ENCODE data around the gene ZKSCAN2.

Gene ZKSCAN2

DNA sequence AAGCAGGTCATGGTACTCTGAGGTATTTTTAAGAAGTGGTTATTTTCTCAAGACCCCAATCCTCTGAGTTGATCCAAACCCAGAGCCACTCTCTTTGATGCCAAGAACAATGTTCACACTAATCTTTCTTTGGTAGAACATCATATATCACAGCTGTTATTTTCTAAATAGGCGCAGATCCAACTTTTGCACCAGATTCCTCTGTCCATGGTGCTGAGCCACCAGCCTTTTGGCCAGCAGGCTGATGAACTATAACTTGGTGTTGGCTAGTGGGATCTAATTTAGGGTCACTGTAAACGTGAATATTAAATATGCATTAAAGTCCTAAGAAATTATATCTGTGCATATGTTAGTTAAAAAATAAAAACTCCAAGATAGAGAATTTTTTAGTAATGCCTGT is 7.0 kb upstream of the ZKSCAN2 start:
- no peak overlapping the region for H3K27ac ChIP-seq
- H3K36me3 ChIP-seq (replicated peaks), result no peaks in the 10 kb centered on the region
- in situ Hi-C loops (cut with HindIII; ENCODE audit: low pct_ligation_motif_present, low sequenced_read_pairs), result no loop called here
- H3K4me3 ChIP-seq (ENCODE audit: low read depth, low read length), result no peak overlapping the region
- peak; percentile 14 for DNase-seq
- no peaks in the 10 kb centered on the region for H3K27me3 ChIP-seq (replicated peaks)
- TF ChIP-seq, protein P1, sequence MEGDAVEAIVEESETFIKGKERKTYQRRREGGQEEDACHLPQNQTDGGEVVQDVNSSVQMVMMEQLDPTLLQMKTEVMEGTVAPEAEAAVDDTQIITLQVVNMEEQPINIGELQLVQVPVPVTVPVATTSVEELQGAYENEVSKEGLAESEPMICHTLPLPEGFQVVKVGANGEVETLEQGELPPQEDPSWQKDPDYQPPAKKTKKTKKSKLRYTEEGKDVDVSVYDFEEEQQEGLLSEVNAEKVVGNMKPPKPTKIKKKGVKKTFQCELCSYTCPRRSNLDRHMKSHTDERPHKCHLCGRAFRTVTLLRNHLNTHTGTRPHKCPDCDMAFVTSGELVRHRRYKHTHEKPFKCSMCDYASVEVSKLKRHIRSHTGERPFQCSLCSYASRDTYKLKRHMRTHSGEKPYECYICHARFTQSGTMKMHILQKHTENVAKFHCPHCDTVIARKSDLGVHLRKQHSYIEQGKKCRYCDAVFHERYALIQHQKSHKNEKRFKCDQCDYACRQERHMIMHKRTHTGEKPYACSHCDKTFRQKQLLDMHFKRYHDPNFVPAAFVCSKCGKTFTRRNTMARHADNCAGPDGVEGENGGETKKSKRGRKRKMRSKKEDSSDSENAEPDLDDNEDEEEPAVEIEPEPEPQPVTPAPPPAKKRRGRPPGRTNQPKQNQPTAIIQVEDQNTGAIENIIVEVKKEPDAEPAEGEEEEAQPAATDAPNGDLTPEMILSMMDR (IDR thresholded peaks at IDR 0.05; ENCODE audit: low read depth, low read length, missing control alignments), result no peak

DNA sequence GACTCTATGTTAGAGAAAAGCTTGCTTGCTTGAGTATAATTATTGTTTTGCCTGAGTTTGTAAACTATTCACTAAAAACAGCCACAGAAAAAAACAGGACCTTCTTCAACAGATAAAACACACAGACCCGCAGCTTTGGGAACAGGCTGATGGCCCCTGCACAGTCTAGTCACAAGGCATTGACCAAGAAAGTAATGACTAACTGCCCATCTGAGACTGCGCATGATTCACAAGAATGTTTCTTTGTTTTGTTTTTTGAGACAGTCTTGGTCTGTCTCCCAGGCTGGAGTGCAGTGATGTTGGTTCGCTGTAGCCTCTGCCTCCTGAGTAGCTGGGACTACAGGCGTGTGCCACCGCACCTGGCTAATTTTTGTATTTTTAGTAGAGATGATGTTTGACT is 2.8 kb upstream of the ZKSCAN2 start:
- peak; percentile 12 for DNase-seq
- Histone ChIP-seq H3K36me3 (replicated peaks) (no peaks in the 10 kb centered on the region), H3K27me3 (replicated peaks) (no peaks in the 10 kb centered on the region), H3K27ac (no peak overlapping the region), H3K4me3 (ENCODE audit: low read depth, low read length) (no peak overlapping the region)
- TF ChIP-seq, protein P1 (IDR thresholded peaks at IDR 0.05; ENCODE audit: low read depth, low read length, missing control alignments), result no peak
- in situ Hi-C loops (cut with HindIII; ENCODE audit: low pct_ligation_motif_present, low sequenced_read_pairs), result no loop called here

DNA sequence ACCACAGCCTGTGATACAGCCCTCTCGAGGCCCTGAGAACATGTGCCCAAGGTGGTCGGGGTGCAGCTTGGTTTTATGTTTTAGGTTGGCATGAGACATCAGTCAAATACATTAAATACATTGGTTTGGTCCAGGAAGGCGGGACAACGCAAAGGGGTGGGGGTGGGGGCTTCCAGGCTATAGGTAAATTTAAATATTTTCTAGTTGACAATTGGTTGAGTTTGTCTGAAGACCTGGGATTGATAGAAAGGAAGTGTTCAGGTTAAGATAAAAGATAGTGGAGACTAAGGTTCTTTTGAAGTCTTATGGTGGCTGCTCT is 1.2 kb upstream of the ZKSCAN2 start:
- in situ Hi-C loops (cut with HindIII; ENCODE audit: low pct_ligation_motif_present, low sequenced_read_pairs), result no loop called here
- H3K27ac ChIP-seq, result no peak overlapping the region
- H3K4me3 ChIP-seq (ENCODE audit: low read depth, low read length), result peak overlapping the region; percentile 77
- no peak for DNase-seq
- H3K27me3 ChIP-seq (replicated peaks), result no peaks in the 10 kb centered on the region
- TF ChIP-seq, protein P1 (IDR thresholded peaks at IDR 0.05; ENCODE audit: low read depth, low read length, missing control alignments), result no peak
- peaks cover 6% of the 10 kb centered on the region for H3K36me3 ChIP-seq (replicated peaks)

DNA sequence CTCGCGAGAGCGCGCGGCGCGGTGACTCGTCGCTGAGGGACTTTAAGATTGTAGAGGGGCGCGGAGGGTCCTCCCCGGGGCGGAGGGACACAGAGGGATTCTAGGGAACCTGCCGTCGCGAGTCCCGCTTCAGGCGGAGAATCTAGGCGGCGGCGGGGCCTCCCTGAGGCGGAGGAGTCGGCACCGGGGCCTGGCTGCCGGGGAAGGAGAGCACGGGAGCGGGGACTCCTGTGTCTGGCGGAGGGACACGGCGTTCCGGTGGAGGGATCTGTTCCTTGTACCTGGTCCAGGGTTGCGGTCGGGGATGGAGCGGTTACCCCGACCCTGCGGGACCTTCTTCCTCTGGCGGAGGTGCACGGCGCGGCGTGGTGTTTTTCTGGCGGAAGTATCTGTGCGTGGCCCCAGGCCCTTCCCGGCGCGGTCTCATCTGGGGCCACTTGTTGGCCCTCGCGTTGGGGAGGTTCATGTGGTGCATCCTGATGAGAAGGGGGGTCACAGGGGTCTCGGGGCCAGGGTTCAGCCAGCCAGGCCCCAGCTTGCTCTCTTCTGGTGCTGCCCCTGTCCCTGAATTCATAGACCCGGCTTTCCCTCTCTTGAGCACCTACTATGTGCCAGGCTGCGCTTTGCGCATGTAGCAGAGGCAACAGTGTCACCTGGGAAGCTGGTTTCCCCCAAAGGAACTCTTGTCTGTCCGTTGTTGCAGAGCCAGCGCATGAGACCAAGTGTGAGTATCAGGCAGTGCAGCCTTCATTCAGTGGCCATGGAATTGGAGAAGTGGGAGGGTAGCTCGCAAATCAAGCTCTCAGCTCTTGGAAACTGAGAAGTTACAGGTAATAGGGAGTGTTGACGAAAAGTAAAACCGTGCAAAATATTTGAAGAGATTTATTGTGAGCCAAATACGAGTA is 563 bp upstream of the ZKSCAN2 start:
- no peaks in the 10 kb centered on the region for H3K27me3 ChIP-seq (replicated peaks)
- H3K36me3 ChIP-seq (replicated peaks), result peaks cover 6% of the 10 kb centered on the region
- in situ Hi-C loops (cut with HindIII; ENCODE audit: low pct_ligation_motif_present, low sequenced_read_pairs), result no loop called here
- peak overlapping the region; percentile 77 for H3K4me3 ChIP-seq (ENCODE audit: low read depth, low read length)
- peak overlapping the region; percentile 97 for H3K27ac ChIP-seq
- TF ChIP-seq, protein P1 (IDR thresholded peaks at IDR 0.05; ENCODE audit: low read depth, low read length, missing control alignments), result peak; percentile 25
- DNase-seq, result peak; percentile 71

DNA sequence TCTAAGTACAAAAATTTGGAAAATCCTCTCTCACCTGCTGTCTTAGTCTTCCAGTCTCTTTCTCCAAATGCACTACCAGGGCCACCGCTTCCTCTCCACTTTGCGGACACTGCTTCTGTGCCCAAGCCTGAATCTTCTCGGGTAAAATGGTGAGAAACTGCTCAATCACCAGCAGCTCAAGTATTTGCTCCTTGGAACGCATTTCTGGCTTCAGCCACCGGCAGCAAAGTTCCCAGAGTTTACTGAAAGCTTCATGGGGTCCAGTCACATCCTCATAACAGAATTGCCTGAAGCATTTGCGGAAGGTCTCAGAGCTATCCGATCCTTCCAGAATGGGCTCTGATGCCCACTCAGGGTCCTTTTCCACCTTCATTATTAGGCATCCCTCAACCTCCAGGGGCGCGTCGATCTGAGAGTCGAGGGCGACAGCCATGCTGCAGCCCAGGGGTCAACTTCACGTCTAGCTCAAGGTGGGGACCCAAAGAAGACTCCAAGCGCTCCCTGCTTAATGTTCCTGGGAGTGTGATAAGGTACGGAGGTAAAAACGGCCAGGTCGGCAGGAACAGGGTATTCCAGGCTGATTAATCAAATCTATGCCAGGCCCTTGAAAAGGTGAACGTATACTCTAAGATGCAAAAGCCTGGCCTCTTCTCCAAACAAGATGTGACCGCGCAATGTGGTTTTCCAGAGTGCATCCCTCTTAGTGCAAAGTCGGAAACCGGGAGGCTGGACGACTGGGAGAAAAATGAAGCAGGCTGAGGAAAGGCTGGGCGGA is 763 bp downstream of the ZKSCAN2 start:
- Histone ChIP-seq H3K36me3 (replicated peaks) (peaks cover 15% of the 10 kb centered on the region), H3K27ac (peak overlapping the region; percentile 97), H3K4me3 (ENCODE audit: low read depth, low read length) (peak overlapping the region; percentile 77), H3K27me3 (replicated peaks) (no peaks in the 10 kb centered on the region)
- TF ChIP-seq, protein P1 (IDR thresholded peaks at IDR 0.05; ENCODE audit: low read depth, low read length, missing control alignments), result peak; percentile 26
- peak; percentile 8 for DNase-seq
- in situ Hi-C loops (cut with HindIII; ENCODE audit: low pct_ligation_motif_present, low sequenced_read_pairs), result no loop called here

Measured in brain microvascular endothelial cell (primary cell).